Right cardiac atrium (tissue), 5 donors: ENCODE data around the gene ATL3. TPM values are rescaled to one million over a fixed set of nuclear protein-coding genes. Genes with fewer than 3 reads are reported as not detected.
"Not testable (repeated sequence)": the region's sequence is repeated elsewhere in the genome, so short reads cannot be mapped to it uniquely, and the experiment has no call there.

Experiments
- ATAC-seq, 2 donors: fragments of 200-7000 bp; cut with Tn5 transposase; one replicate each; pipeline versions ENCODE4 v1.8.0 to v1.9.1; 2020; ENCODE audit warnings: moderate library complexity in 2 of 2, mild to moderate bottlenecking in 1 of 2
- DNase-seq, 3 donors: peaks; one replicate each; pipeline ENCODE4 v3.0.0-alpha.2; 2020
- H3K27ac ChIP-seq: one replicate; pipeline ENCODE4 v1.5.1; 2013; ENCODE audit warnings: mild to moderate bottlenecking, low read length, control low read depth, moderate library complexity
- H3K27me3 ChIP-seq: one replicate; pipeline ENCODE4 v1.6.1; 2013; ENCODE audit not compliant: control insufficient read depth, insufficient read depth
- H3K4me1 ChIP-seq: one replicate; pipeline ENCODE4 v1.6.1; 2013; ENCODE audit warnings: low read length; ENCODE audit not compliant: control insufficient read depth, insufficient read depth
- H3K4me3 ChIP-seq: one replicate; pipeline ENCODE4 v1.5.1; 2013; ENCODE audit warnings: low read length, control low read depth
- H3K9me3 ChIP-seq: one replicate; pipeline ENCODE4 v1.6.1; 2013; ENCODE audit warnings: low read length; ENCODE audit not compliant: control insufficient read depth
- WGBS: extraction: QIAGEN DNeasy Blood & Tissue Kit; methylation state at CpG from one replicate; pipeline ENCODE4 v1.1.7; 2013; 5-methylcytosine and 5-hydroxymethylcytosine counted together
- intact Hi-C, 4 donors: fragments of 100-400 bp; cut with DNase I; formaldehyde crosslinking; loops; one replicate each; pipeline versions ENCODE4 v1.11.0 to v1.14.0; 2022 to 2023
- polyA plus RNA-seq: library from polyadenylated mRNA; stranded (reverse); fragments of 200-250 nt; gene quantifications from one replicate; pipeline ENCODE4 v1.2.3, GENCODE V29; 2013
- total RNA-seq, 4 donors: library from RNA; stranded (reverse); fragmentation: NEBNext Ultra II Directional; extraction: Animal tissue kit (Norgen Biotek cat#: 25700); gene quantifications; one replicate each; pipeline ENCODE4 v1.2.1, GENCODE V29; 2021
- donor health status: healthy with polysubstance abuse.
- donor health status: DM: no; HTN: yes; CAD: no.
- donor health status: DM: no; HTN: no; CAD: no.
- donor health status: DM: no; HTN: yes; CAD: no; lungs with severe emphysema.
- donor health status: DM: yes; HTN: yes; CAD: no.

Gene ATL3
- total and polyA plus RNA-seq, 5 donors: 6.9 to 32.9 (median 20.9) TPM

DNA sequence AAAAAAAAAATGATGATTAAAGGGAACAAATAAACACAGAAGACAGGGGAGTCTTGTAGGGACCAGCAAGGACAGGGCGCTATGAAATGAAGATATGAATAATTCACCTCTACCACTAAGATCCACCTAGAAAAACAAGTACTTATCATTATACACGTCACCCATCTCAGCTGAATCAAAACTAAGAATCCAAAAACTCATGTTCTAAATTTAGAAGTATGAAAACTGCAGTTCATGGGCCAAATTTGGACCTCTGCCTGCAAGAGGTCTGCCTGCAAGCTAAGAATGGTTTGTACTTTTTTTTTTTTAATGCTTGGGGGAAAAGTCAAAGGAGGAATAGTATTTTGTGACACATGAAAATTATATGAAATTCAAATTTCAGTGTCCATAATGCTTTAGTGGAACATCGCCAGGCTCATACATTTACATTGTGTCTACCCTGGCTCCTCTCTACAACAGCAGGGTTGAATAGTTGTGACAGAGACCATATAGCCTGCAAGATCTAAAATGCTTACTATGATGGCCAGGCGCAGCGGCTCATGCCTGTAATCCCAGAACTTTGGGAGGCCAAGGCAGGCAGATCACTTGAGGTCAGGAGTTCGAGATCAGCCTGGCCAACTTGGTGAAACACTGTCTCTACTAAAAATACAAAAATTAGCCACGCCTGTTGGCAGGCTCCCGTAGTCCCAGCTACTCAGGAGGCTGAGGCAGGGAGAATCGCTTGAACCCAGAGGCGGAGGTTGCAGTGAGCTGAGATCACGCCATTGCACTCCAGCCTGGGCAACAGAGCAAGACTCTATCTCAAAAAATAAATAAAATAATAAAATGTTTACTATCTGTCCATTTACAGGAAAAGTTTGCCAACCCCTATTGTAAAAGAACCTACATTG is 68.6 kb downstream of the ATL3 start:
- H3K4me1 ChIP-seq, intact Hi-C loops, ATAC-seq, DNase-seq, H3K27me3 ChIP-seq, H3K9me3 ChIP-seq, H3K4me3 ChIP-seq: not testable (repeated sequence)
- H3K27ac ChIP-seq: peak overlapping the region; percentile 75
- 71% methylated on average over 11 of the region's 11 CpGs for WGBS

DNA sequence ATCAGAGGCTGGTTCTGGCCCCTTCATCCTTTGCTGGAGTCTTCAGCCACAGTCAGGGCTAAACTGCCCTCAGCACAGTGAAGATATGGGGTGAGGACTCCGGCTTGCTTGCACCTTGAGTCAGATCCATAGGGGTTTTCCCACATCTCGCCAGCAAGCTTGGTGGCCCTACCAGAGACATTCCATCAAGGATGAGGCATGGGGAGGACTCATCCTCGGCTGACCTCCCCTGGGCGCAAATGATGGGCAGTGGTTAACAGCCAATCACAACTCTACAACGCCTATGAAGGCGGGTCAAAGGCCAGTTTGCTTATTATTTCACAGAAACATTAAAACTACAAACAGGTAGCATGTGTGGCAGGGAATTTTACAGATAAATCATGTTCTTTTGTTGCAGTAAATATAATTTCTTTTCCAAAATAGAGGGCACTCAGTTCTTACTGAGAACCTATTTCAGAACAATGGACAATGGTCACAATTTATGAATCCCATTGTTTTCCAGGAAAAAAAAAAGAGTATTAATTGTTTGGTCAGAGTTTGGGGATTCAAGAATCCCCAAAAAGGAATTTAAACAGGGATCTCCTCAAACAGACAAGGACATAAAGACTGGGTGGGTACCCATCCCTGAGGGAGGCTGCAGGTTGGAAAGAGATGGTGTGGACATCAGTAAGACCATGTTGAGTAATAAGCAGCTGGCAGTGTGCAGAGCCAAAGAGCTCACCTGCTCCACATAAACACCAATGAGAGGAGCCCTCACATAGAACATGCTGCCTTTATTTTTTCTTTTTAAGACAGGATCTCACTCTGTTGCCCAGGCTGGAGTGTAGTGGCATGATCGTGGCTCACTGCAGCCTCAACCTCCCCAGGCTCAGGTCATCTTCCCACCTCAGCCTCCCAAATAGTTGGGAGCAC is 71.7 kb downstream of the ATL3 start:
- 85% methylated on average over 7 of the region's 7 CpGs for WGBS
- H3K9me3 ChIP-seq: no peaks in the 10 kb centered on the region
- H3K27me3 ChIP-seq: no peaks in the 10 kb centered on the region
- no peak for DNase-seq
- peaks cover 3% of the 10 kb centered on the region for H3K4me1 ChIP-seq
- ATAC-seq: peak in 1 of 2 donors; percentile 27
- H3K27ac ChIP-seq: no peak overlapping the region
- intact Hi-C loops: no loop called here
- H3K4me3 ChIP-seq: no peak overlapping the region

DNA sequence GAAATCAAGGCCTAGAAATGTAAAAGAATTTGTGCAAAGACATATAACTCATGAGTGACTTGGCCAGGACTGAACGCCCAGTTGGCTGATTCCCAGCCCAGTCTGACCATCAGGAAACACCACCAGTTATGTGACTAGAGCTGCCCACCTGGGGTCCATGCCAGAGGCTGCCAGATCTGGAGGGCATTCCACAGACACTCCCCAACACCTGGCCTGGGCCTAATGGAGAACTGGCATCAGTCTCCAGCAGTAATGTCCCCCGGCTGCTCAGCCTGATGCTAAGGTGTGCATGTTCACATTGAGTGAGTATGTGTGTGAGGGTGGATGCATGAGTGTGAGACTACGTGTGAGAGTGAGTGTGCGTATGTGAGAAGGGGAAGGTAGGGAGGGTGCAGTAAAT is 72.6 kb downstream of the ATL3 start:
- 89% methylated on average over 4 of the region's 4 CpGs for WGBS
- intact Hi-C loops: no loop called here

DNA sequence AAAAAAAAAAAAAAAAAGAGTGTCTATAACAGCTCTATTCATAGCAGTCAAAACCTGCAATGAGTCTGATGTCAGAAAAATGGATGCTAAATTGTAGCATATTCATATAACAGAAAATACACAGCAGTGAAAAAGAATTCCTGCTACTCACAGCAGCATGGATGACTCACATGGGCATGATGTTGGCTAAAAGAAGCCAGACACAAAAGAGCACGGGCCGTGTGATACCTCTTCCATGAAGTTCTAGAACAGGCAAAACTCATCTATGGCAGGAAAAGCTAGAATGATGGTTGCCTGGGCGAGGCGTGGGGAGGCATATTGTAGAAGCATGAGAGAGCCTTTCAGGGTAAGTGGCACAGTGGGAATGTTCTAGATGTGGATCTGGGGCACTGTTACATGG is 75.9 kb downstream of the ATL3 start:
- no peak for ATAC-seq
- WGBS: 87% methylated on average over 4 of the region's 4 CpGs
- no peak overlapping the region for H3K4me3 ChIP-seq
- DNase-seq: no peak
- no peaks in the 10 kb centered on the region for H3K9me3 ChIP-seq
- H3K27me3 ChIP-seq: no peaks in the 10 kb centered on the region
- no peaks in the 10 kb centered on the region for H3K4me1 ChIP-seq
- H3K27ac ChIP-seq: no peak overlapping the region
- intact Hi-C loops: no loop called here

More for the DNA sequence above, 72.6 kb downstream of the ATL3 start:
- H3K27me3 ChIP-seq: no peaks in the 10 kb centered on the region
- DNase-seq (no peak), ATAC-seq (no peak)
- H3K4me1 ChIP-seq: peaks cover 3% of the 10 kb centered on the region
- no peaks in the 10 kb centered on the region for H3K9me3 ChIP-seq
- no peak overlapping the region for H3K4me3 ChIP-seq
- H3K27ac ChIP-seq: no peak overlapping the region

DNA sequence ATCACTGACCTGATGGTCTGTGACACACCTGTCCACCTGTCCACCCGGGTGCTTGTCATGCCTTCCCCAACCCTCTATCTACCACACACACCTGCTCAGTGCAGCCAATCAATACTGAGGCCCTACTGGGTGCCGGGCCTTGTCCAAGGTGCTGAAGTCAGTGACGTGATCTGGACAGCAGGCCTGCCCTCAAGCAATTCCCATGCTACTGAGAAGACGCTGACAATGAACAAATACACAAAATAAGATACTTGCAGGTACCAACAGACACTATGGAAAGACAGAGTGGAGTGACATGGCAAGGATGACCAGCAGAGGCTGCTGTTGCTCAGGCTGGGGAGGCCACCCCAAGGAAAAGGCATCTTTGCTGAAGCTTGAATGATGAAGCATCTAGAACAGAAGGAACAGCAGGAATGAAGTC is 78.2 kb downstream of the ATL3 start:
- WGBS: 78% methylated on average over 4 of the region's 4 CpGs

DNA sequence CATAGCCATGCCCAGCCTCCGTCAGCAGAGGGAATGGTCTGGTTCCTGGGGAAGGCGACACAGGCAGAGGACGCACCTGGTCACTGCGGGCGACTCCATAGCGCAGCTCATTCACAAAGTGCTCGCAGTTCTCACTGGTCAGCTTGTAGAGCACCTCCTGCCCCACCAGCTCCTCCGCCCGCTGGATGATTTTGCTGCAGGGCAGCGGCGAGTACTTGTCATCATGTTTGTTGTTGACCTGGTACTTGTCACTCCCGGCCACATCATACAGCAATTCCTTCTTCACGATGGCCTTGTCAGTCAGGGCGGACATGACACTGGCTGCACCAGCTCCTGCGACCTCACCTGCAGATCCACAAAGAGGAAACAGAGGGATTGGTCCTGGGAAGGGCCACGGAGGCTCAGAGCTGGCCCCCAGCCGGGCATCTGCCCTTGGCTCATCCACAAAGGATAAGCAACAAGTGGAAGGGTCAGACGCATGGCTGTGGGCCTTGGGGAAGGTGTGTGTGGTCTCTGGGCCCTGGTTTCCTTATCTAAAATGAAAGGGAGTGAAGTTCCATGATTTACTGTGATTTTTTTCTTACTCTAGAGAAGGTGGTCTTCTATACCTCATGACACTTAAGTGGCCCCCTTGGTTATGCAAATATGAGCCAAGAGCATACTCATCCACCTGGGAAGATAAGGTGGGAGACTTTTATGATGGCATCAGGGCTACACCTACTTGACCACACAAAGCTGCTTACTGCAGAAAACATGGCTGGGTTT is 81.0 kb downstream of the ATL3 start:
- intact Hi-C loops: no loop called here
- WGBS: 90% methylated on average over 18 of the region's 18 CpGs
- no peak for DNase-seq
- Histone ChIP-seq H3K4me1 (no peaks in the 10 kb centered on the region), H3K27me3 (no peaks in the 10 kb centered on the region), H3K27ac (no peak overlapping the region), H3K9me3 (no peaks in the 10 kb centered on the region), H3K4me3 (no peak overlapping the region)
- ATAC-seq: no peak

More for the DNA sequence above, 78.2 kb downstream of the ATL3 start:
- no peaks in the 10 kb centered on the region for H3K9me3 ChIP-seq
- H3K4me1 ChIP-seq: no peaks in the 10 kb centered on the region
- no peak overlapping the region for H3K27ac ChIP-seq
- no peaks in the 10 kb centered on the region for H3K27me3 ChIP-seq
- intact Hi-C loops: no loop called here
- no peak for DNase-seq
- no peak for ATAC-seq
- H3K4me3 ChIP-seq: no peak overlapping the region

DNA sequence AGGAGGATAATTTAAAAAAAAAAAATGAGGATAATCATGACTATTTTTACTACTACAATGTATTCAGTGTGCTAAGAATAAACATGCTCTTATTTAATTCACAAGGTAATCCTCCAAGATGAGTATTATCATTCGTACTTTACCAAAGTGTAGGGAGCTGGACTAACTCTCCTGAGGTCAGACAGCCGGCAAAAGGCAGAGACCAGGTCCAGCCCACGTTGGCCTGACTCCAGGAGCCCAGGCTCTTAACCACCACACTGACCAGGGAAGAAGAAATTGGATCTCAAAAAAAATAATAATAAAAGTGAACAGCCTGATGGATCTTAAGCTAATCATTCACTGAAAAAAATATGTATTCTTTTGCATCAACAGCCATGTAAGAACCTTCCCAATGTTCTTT is 82.2 kb downstream of the ATL3 start:
- H3K27ac ChIP-seq: no peak overlapping the region
- H3K4me1 ChIP-seq: no peaks in the 10 kb centered on the region
- no peak for DNase-seq
- intact Hi-C loops: no loop called here
- no peak overlapping the region for H3K4me3 ChIP-seq
- H3K27me3 ChIP-seq: no peaks in the 10 kb centered on the region
- no peaks in the 10 kb centered on the region for H3K9me3 ChIP-seq
- no peak for ATAC-seq
- WGBS: 36% methylated on average over 3 of the region's 3 CpGs

DNA sequence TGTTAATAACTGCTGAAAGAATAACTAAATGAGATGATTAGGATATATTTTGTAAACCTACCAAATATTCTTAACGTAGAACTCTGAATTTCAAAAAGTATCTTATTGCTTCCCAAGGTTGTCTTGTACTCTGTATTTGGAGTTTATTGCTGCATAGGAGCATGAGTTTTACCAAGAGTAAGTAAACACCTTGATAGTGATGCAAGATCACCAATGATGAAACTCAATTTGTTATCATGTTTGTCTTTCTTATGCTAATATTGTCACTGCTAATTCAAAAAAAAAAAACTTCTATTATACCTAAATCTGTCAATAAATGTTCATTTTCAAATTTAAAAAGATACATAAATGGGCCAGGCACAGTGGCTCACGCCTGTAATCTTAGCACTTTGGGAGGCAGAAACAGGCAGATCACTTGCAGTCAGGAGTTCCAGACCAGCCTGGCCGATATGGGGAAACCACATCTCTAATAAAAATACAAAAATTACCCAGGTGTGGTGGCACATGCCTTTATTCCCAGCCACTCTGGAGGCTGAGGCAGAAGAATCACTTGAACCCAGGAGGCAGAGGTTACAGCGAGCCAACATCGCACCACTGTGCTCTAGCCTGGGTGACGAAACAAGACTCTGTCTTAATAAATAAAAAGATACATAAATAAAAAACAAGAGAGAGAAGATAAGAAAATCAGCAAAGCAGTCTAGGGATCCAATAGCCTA is 84.6 kb downstream of the ATL3 start:
- no peaks in the 10 kb centered on the region for H3K9me3 ChIP-seq
- H3K4me1 ChIP-seq: no peaks in the 10 kb centered on the region
- ATAC-seq (no peak), DNase-seq (no peak)
- no peak overlapping the region for H3K4me3 ChIP-seq
- WGBS: 93% methylated on average over 6 of the region's 6 CpGs
- intact Hi-C loops: no loop called here
- no peaks in the 10 kb centered on the region for H3K27me3 ChIP-seq
- H3K27ac ChIP-seq: no peak overlapping the region

DNA sequence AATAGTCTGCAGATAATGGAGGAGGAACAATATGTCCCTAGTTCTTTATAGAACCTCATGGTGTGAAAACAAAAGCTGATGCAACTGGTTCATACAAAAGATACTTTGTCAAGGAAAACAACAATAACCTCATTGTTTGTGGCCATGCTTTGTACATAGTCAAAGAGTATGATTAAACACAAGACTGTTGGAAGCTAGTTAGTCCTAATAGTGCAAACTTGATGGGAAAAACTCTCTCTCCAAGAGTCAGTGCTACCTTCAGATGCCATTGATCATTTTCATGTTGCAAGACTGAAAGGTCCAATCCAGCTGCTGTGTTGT is 87.9 kb downstream of the ATL3 start:
- Histone ChIP-seq H3K27me3 (no peaks in the 10 kb centered on the region), H3K9me3 (no peaks in the 10 kb centered on the region), H3K27ac (no peak overlapping the region), H3K4me1 (no peaks in the 10 kb centered on the region), H3K4me3 (no peak overlapping the region)
- no peak for DNase-seq
- intact Hi-C loops: no loop called here
- no peak for ATAC-seq

DNA sequence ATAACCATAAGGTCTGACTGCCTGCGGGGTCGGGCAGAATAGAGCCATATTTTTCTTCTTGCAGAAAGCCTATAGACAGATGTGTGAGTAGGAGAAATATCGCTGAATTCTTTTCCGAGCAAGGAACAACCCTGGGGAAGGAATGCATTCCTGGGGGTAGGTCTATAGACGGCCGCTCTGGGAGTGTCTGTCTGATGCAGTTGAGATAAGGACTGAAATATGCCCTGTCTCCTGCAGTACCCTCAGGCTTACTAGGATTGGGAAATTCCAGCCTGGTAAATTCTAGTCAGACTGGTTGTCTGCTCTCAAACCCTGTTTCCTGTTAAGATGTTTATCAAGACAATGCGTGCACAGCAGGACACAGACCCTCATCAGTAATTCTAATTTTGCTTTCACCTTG is 90.0 kb downstream of the ATL3 start:
- H3K27ac ChIP-seq, DNase-seq, H3K9me3 ChIP-seq, H3K4me3 ChIP-seq, intact Hi-C loops, H3K4me1 ChIP-seq, H3K27me3 ChIP-seq, ATAC-seq: not testable (repeated sequence)
- 87% methylated on average over 7 of the region's 7 CpGs for WGBS
